Endodermal cell (in vitro differentiated cells): Measurements from ENCODE around the gene TDRKH. TPM values are rescaled to one million over a fixed set of nuclear protein-coding genes. Genes with fewer than 3 reads are reported as not detected.

Experiments
- DNase-seq: peaks from one replicate; pipeline ENCODE4 v3.0.0-alpha.2; 2017
- H3K27ac ChIP-seq: 2 replicates; pipeline ENCODE4 v1.5.1; 2013; ENCODE audit warnings: mild to moderate bottlenecking, low read depth, low read length, moderate library complexity
- H3K27me3 ChIP-seq: 2 replicates; pipeline ENCODE4 v1.6.1; 2013; ENCODE audit warnings: mild to moderate bottlenecking, low read length, moderate library complexity; ENCODE audit not compliant: insufficient read depth, control insufficient read depth, poor library complexity, severe bottlenecking
- H3K36me3 ChIP-seq: 2 replicates; pipeline ENCODE4 v1.7.0; 2013; ENCODE audit warnings: mild to moderate bottlenecking, low read length, moderate library complexity; ENCODE audit not compliant: control insufficient read depth, insufficient read depth
- H3K4me1 ChIP-seq: one replicate; pipeline ENCODE4 v1.7.0; 2013; ENCODE audit warnings: low read length; ENCODE audit not compliant: control insufficient read depth, insufficient read depth
- H3K4me3 ChIP-seq: 2 replicates; pipeline ENCODE4 v1.5.1; 2013; ENCODE audit warnings: mild to moderate bottlenecking, low read length, moderate library complexity
- H3K9ac ChIP-seq: 2 replicates; pipeline ENCODE4 v1.6.1; 2013; ENCODE audit warnings: mild to moderate bottlenecking, low read length, moderate library complexity; ENCODE audit not compliant: poor library complexity, severe bottlenecking; ENCODE audit errors: extremely low read depth
- H3K9me3 ChIP-seq: 2 replicates; pipeline ENCODE4 v1.6.1; 2013; ENCODE audit warnings: mild to moderate bottlenecking, low read length, moderate library complexity; ENCODE audit not compliant: control insufficient read depth
- H3K27ac Mint-ChIP-seq: 2 replicates; pipeline ENCODE4 v1.8.0; 2020; ENCODE audit warnings: mixed read lengths
- H3K27me3 Mint-ChIP-seq: 2 replicates; pipeline ENCODE4 v1.8.0; 2021; ENCODE audit warnings: mild to moderate bottlenecking, mixed read lengths; ENCODE audit not compliant: insufficient read depth
- H3K36me3 Mint-ChIP-seq: 2 replicates; pipeline ENCODE4 v1.8.0; 2020; ENCODE audit warnings: low read depth, mixed read lengths
- H3K4me1 Mint-ChIP-seq: 2 replicates; pipeline ENCODE4 v1.8.0; 2020; ENCODE audit warnings: mixed read lengths
- H3K4me3 Mint-ChIP-seq: 2 replicates; pipeline ENCODE4 v1.8.0; 2020; ENCODE audit warnings: mild to moderate bottlenecking, moderate library complexity, mixed read lengths
- H3K9me3 Mint-ChIP-seq: 2 replicates; pipeline ENCODE4 v1.8.0; 2020; ENCODE audit warnings: mild to moderate bottlenecking, mixed read lengths
- WGBS, 2 experiments: methylation state at CpG; one replicate each; pipeline versions ENCODE4 v1.1.5 to v1.1.7; 2013; ENCODE audit warnings: missing lambda C conversion rate in 2 of 2, mixed read lengths in 1 of 2; ENCODE audit not compliant: insufficient coverage in 1 of 2, insufficient read length in 1 of 2; 5-methylcytosine and 5-hydroxymethylcytosine counted together
- total RNA-seq, 2 donors: library from RNA; stranded (reverse); fragmentation: NEBNext Ultra II Directional in 1 of 2; extraction: Animal tissue kit (Norgen Biotek cat#: 25700) in 1 of 2; gene quantifications; 2 replicates in 1 of 2; 3 replicates in 1 of 2; pipeline ENCODE4 v1.2.1, GENCODE V29; 2021
- TF ChIP-seq, protein P1 (sequence below): fragments of 200-600 bp; sonication (generic); conservative IDR thresholded peaks from 2 replicates; pipeline ENCODE4 v1.5.0; 2021; ENCODE audit warnings: antibody characterized with exemption, mild to moderate bottlenecking

TDRKH gene
- total RNA-seq, 2 donors from 2014 or later = 14.9 to 15.0 TPM

DNA sequence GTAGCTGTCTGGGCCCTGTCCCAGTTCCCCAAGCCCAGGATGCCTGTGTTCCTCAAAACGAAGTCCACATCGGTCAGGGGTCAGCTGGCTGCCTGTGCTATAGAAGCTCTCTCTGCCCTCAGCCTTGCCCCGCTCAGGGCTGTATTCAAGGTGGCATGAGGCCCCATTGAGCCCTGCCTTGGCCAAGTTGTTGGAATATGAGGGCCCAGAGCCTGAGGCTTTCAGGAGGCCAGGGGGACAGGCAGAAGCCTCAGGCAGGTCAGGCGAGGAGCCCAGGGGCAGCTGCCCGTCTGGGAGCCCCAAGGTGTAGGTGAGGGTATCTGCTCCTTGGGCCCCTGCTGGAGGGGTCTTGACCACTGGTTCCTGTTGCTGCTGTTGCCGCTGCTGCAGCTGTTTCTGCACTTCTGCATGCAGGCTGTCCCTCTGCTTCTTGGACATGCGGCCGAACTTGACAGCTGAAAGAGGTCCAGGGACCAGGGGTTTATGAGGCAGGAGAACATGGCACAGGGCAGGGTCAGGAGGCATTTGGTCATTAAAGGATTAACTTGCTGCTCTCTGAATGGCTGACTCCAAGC lies 24.8 kb upstream of the TDRKH start:
- no peaks in the 10 kb centered on the region for H3K36me3 Mint-ChIP-seq
- no peak for DNase-seq
- Histone ChIP-seq H3K27ac (no peak overlapping the region), H3K4me3 (no peak overlapping the region), H3K9me3 (no peaks in the 10 kb centered on the region), H3K9ac (no peak overlapping the region), H3K27me3 (no peaks in the 10 kb centered on the region), H3K36me3 (no peaks in the 10 kb centered on the region), H3K4me1 (no peaks in the 10 kb centered on the region)
- WGBS, 2 experiments = 90 to 95% methylated on average over 6 to 8 of the region's 8 CpGs
- no peak overlapping the region for H3K27ac Mint-ChIP-seq
- H3K27me3 Mint-ChIP-seq = no peaks in the 10 kb centered on the region
- TF ChIP-seq, protein P1, sequence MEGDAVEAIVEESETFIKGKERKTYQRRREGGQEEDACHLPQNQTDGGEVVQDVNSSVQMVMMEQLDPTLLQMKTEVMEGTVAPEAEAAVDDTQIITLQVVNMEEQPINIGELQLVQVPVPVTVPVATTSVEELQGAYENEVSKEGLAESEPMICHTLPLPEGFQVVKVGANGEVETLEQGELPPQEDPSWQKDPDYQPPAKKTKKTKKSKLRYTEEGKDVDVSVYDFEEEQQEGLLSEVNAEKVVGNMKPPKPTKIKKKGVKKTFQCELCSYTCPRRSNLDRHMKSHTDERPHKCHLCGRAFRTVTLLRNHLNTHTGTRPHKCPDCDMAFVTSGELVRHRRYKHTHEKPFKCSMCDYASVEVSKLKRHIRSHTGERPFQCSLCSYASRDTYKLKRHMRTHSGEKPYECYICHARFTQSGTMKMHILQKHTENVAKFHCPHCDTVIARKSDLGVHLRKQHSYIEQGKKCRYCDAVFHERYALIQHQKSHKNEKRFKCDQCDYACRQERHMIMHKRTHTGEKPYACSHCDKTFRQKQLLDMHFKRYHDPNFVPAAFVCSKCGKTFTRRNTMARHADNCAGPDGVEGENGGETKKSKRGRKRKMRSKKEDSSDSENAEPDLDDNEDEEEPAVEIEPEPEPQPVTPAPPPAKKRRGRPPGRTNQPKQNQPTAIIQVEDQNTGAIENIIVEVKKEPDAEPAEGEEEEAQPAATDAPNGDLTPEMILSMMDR = no peak
- no peaks in the 10 kb centered on the region for H3K9me3 Mint-ChIP-seq
- H3K4me1 Mint-ChIP-seq = peaks cover 4% of the 10 kb centered on the region
- no peak overlapping the region for H3K4me3 Mint-ChIP-seq

DNA sequence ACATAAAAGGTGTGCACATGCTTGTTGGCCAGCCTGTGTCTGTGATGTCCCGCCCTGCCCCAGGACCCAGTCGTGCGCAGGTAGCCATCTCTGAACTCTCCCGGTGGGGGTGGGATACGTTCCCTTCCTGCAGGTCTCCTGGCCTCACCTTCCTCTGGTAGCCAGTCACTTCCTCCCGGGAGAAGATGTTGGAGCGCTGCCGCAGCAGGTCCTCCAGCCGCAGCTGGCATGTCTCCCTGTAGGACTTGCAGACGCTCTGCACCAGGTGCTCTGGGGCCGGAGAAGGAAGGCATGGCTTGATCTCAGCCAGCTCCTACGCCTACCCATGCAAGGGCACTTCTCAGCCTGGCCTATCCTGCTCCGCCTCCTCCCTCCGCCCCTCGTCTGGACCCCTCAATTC lies 24.1 kb upstream of the TDRKH start:
- WGBS, 2 experiments = 92 to 94% methylated on average over 15 of the region's 15 CpGs
- Histone ChIP-seq H3K9me3 (no peaks in the 10 kb centered on the region), H3K4me3 (no peak overlapping the region), H3K9ac (no peak overlapping the region), H3K27me3 (no peaks in the 10 kb centered on the region), H3K36me3 (no peaks in the 10 kb centered on the region), H3K27ac (no peak overlapping the region), H3K4me1 (no peaks in the 10 kb centered on the region)
- H3K27ac Mint-ChIP-seq = no peak overlapping the region
- no peaks in the 10 kb centered on the region for H3K9me3 Mint-ChIP-seq
- TF ChIP-seq, protein P1 = no peak
- H3K4me3 Mint-ChIP-seq = no peak overlapping the region
- peaks cover 9% of the 10 kb centered on the region for H3K4me1 Mint-ChIP-seq
- no peak for DNase-seq
- H3K27me3 Mint-ChIP-seq = no peaks in the 10 kb centered on the region
- H3K36me3 Mint-ChIP-seq = no peaks in the 10 kb centered on the region

DNA sequence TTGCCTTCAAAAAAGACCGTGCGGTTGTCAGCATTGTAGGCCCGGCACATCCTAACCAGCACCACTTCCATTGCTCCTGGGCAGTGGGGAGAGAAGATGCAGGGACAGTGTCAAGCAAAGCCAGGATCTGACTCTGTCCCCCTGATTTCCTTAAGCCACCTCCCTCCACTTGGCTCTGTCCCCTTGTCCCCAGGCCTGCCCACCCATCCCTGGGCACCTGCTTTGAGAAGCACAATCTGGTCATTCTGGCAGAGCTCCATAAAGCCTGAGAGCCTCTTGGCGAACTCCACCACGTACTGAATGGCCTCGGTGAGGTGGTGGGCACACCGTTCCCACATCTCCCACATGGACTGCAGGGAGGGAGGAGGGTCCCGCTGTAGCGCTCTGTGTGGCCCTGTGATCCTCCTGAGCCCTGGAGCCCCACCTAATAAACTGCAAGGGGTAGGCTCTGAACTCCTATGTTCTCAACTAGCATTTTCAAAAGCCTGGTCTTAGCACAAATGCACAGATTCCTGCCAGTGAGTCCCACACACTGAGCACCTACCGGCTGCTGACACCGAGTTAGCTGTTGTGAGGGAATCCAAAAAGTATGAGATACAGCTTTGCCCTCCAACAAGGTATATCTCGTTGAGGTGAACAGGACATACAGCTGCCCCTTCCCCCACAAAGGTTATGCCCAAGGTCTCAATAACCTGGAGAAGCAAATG lies 23.1 kb upstream of the TDRKH start:
- no peak overlapping the region for H3K9ac ChIP-seq
- no peaks in the 10 kb centered on the region for H3K4me1 ChIP-seq
- no peak overlapping the region for H3K4me3 Mint-ChIP-seq
- WGBS, 2 experiments = 92 to 96% methylated on average over 3 to 12 of the region's 12 CpGs
- no peaks in the 10 kb centered on the region for H3K36me3 Mint-ChIP-seq
- H3K36me3 ChIP-seq = no peaks in the 10 kb centered on the region
- no peak overlapping the region for H3K27ac Mint-ChIP-seq
- no peak overlapping the region for H3K27ac ChIP-seq
- DNase-seq = no peak
- no peak overlapping the region for H3K4me3 ChIP-seq
- H3K9me3 ChIP-seq = no peaks in the 10 kb centered on the region
- TF ChIP-seq, protein P1 = no peak
- no peaks in the 10 kb centered on the region for H3K27me3 Mint-ChIP-seq
- H3K27me3 ChIP-seq = no peaks in the 10 kb centered on the region
- peaks cover 15% of the 10 kb centered on the region for H3K4me1 Mint-ChIP-seq
- no peaks in the 10 kb centered on the region for H3K9me3 Mint-ChIP-seq
